Loucy (cell line): ENCODE measurements around the gene TBL1X.

Experiments used
- H2AFZ ChIP-seq: fragments of 200-600 bp; sonication (generic); 2 replicates; pipeline ENCODE4 v1.6.0; 2016; ENCODE audit warnings: antibody characterized with exemption, mild to moderate bottlenecking, low read length, moderate library complexity
- H3F3A ChIP-seq: fragments of 200-600 bp; 2 replicates; pipeline ENCODE4 v1.6.0; 2016; ENCODE audit warnings: antibody characterized with exemption, low read depth, mild to moderate bottlenecking
- H3K27me3 ChIP-seq: fragments of 200-600 bp; sonication (generic); 2 replicates; pipeline ENCODE4 v1.6.1; 2014; ENCODE audit warnings: low read length, mild to moderate bottlenecking; ENCODE audit not compliant: insufficient read depth, poor library complexity, severe bottlenecking
- H3K36me3 ChIP-seq: fragments of 200-600 bp; sonication (generic); 2 replicates; pipeline ENCODE4 v1.6.1; 2016; ENCODE audit warnings: low read length; ENCODE audit not compliant: insufficient read depth
- H3K4me1 ChIP-seq: fragments of 200-600 bp; sonication (generic); 2 replicates; pipeline ENCODE4 v1.5.1; 2014; ENCODE audit warnings: low read length, mild to moderate bottlenecking; ENCODE audit not compliant: insufficient read depth, poor library complexity, severe bottlenecking
- H3K4me2 ChIP-seq: fragments of 200-600 bp; sonication (generic); 2 replicates; pipeline ENCODE4 v1.6.0; 2014; ENCODE audit warnings: antibody characterized with exemption, low read length, low read depth, mild to moderate bottlenecking; ENCODE audit not compliant: poor library complexity, severe bottlenecking
- H3K4me3 ChIP-seq: fragments of 200-600 bp; sonication (generic); 2 replicates; pipeline ENCODE4 v1.5.1; 2014; ENCODE audit warnings: low read length, mild to moderate bottlenecking, mixed read lengths; ENCODE audit not compliant: poor library complexity, severe bottlenecking
- H3K79me2 ChIP-seq: fragments of 200-600 bp; sonication (generic); 2 replicates; pipeline ENCODE4 v1.6.1; 2014; ENCODE audit warnings: low read length; ENCODE audit not compliant: insufficient read depth
- H3K9ac ChIP-seq: fragments of 200-600 bp; sonication (generic); 2 replicates; pipeline ENCODE4 v1.6.0; 2014; ENCODE audit warnings: mild to moderate bottlenecking, low read depth, low read length, moderate library complexity; ENCODE audit not compliant: poor library complexity, severe bottlenecking
- H3K9me2 ChIP-seq: fragments of 200-600 bp; sonication (generic); replicated peaks from 2 replicates; pipeline ENCODE4 v1.6.1; 2016; ENCODE audit warnings: low read depth, low read length, mixed read lengths
- H3K9me3 ChIP-seq: fragments of 200-600 bp; sonication (generic); 2 replicates; pipeline ENCODE4 v1.6.1; 2014; ENCODE audit warnings: mild to moderate bottlenecking, antibody characterized with exemption, low read length, low read depth; ENCODE audit not compliant: insufficient read depth
- H4K20me1 ChIP-seq: fragments of 200-600 bp; sonication (generic); 2 replicates; pipeline ENCODE4 v1.6.0; 2014; ENCODE audit warnings: antibody characterized with exemption, low read length, mild to moderate bottlenecking; ENCODE audit not compliant: insufficient read depth, poor library complexity, severe bottlenecking
- CTCF ChIP-seq: fragments of 200-600 bp; sonication (generic); conservative IDR thresholded peaks from 2 replicates; pipeline ENCODE4 v1.5.1; 2014; ENCODE audit warnings: mild to moderate bottlenecking, antibody characterized with exemption, low read length
- EZH2phosphoT487 ChIP-seq: fragments of 200-600 bp; IDR thresholded peaks from 2 replicates; pipeline ENCODE4 v1.6.1; 2018; ENCODE audit warnings: antibody characterized with exemption, mild to moderate bottlenecking, moderate library complexity, borderline replicate concordance

Gene TBL1X

GRCh38 chrX:9789555-9789954 is 324.7 kb downstream of the TBL1X start:
- Histone ChIP-seq H3K9ac (no peak overlapping the region), H3K79me2 (no peaks in the 10 kb centered on the region), H3K9me2 (no peaks in the 10 kb centered on the region), H3K4me1 (no peaks in the 10 kb centered on the region), H4K20me1 (no peaks in the 10 kb centered on the region), H3K9me3 (no peaks in the 10 kb centered on the region), H3K4me3 (no peak overlapping the region), H3F3A (no peaks in the 10 kb centered on the region), H3K27me3 (no peaks in the 10 kb centered on the region), H3K36me3 (no peaks in the 10 kb centered on the region), H3K4me2 (no peak overlapping the region), H2AFZ (no peak overlapping the region)
- TF ChIP-seq EZH2phosphoT487 (no peak), CTCF (no peak)
